ENCODE measurements around the gene KCNMA1. TPM values are rescaled to one million over a fixed set of nuclear protein-coding genes. Genes with fewer than 3 reads are reported as not detected.

KCNMA1 gene
- total and polyA plus RNA-seq, 4 experiments from 2014 or later, result 0.26 TPM; not detected in 3

DNA sequence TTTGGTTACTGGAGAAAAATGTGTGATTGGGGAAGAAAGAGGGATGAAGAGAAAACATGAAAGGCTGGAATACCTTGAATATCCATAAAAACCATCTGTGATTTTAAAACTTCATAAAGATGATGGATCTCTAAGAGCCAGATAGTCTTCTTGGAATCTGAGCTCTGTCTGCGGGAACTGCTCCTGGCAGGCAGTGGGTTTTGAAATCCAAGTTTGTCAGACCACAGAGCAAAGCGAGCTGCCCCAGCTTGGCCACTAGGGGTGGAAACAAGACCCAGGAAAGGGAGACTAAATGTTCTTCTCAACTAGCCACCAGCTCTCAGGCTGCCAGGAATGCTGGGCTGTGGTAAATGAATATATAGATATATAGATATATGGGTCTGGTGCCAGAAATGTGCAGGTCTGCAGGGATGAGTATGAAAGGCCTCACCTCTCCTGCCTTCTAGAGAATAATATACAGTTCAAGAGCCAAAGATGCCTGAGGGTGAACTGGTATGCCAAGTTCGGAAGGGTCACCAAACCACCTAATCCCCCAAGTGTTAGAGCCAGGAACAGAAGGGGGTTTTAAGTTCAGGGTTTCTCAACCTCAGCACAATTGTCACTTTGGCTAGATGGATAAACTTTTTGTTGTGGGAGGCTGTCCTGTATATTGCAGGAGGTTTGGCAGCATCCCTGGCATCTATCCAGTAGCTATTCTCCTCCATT, 208.8 kb downstream of the KCNMA1 start:
- no peaks in the 10 kb centered on the region for H3K36me3 ChIP-seq (ENCODE audit: insufficient read depth, low read length)
- Mint-ChIP-seq H3K4me1 (no peaks in the 10 kb centered on the region), H3K9me3 (peaks cover 0 to 5% (median 0%) of the 10 kb centered on the region in 8 donors), H3K36me3 (no peaks in the 10 kb centered on the region), H3K27ac (no peak overlapping the region), H3K4me3 (no peak overlapping the region), H3K27me3 (peaks cover 0 to 7% of the 10 kb centered on the region in 2 donors)
- H3K27ac ChIP-seq (ENCODE audit: low read depth, low read length), result no peak overlapping the region
- ChIA-PET CTCF (ENCODE audit: partially characterized antibody) (interaction anchor here (1.4 kb wide), 1 partner anchor 12 kb away, joined by 4 read pairs; no protein-coding TSS in a partner anchor), POLR2A (ENCODE audit: partially characterized antibody) (no interaction called here)
- no peaks in the 10 kb centered on the region for H3K9me3 ChIP-seq (ENCODE audit: control insufficient read depth in 1 of 2, low read length in 2 of 2)
- H3K27me3 ChIP-seq (ENCODE audit: insufficient read depth, low read length), result no peaks in the 10 kb centered on the region
- intact Hi-C loops (cut with micrococcal nuclease), result no loop called here
- DNase-seq, result no peak
- H3K4me3 ChIP-seq (ENCODE audit: low read length in 2 of 2), result no peak overlapping the region
- no peaks in the 10 kb centered on the region for H3K4me1 ChIP-seq (ENCODE audit: insufficient read depth, low read length)

DNA sequence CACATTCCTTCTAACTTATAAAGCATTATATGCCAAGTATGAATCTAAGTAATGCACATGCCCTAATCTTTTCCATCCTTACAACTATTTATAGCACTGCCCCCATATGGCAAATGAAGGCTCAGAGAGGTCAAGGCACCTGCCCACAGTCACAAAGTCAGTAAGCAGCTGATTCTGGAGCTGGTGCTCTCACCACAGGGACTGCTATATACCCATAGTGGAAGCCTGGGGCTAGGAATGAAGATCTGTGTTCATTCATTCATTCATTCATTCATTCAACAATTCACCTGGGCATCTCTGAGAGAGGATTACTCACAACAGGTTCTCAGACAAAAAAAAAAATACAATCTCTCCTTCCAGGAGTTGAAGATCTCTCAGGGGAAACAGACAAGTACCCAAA, 213.4 kb downstream of the KCNMA1 start:
- Mint-ChIP-seq H3K9me3 (no peaks in the 10 kb centered on the region), H3K4me3 (no peak overlapping the region), H3K36me3 (no peaks in the 10 kb centered on the region), H3K27me3 (peaks cover 0 to 4% of the 10 kb centered on the region in 2 donors), H3K27ac (no peak overlapping the region), H3K4me1 (no peaks in the 10 kb centered on the region)
- ChIA-PET CTCF (ENCODE audit: partially characterized antibody) (no interaction called here), POLR2A (ENCODE audit: partially characterized antibody) (no interaction called here)
- Histone ChIP-seq H3K27me3 (ENCODE audit: insufficient read depth, low read length) (no peaks in the 10 kb centered on the region), H3K36me3 (ENCODE audit: insufficient read depth, low read length) (no peaks in the 10 kb centered on the region), H3K4me3 (ENCODE audit: low read length in 2 of 2) (no peak overlapping the region), H3K27ac (ENCODE audit: low read depth, low read length) (no peak overlapping the region), H3K4me1 (ENCODE audit: insufficient read depth, low read length) (no peaks in the 10 kb centered on the region), H3K9me3 (ENCODE audit: control insufficient read depth in 1 of 2, low read length in 2 of 2) (no peaks in the 10 kb centered on the region)
- DNase-seq, result no peak
- intact Hi-C loops (cut with micrococcal nuclease), result no loop called here

DNA sequence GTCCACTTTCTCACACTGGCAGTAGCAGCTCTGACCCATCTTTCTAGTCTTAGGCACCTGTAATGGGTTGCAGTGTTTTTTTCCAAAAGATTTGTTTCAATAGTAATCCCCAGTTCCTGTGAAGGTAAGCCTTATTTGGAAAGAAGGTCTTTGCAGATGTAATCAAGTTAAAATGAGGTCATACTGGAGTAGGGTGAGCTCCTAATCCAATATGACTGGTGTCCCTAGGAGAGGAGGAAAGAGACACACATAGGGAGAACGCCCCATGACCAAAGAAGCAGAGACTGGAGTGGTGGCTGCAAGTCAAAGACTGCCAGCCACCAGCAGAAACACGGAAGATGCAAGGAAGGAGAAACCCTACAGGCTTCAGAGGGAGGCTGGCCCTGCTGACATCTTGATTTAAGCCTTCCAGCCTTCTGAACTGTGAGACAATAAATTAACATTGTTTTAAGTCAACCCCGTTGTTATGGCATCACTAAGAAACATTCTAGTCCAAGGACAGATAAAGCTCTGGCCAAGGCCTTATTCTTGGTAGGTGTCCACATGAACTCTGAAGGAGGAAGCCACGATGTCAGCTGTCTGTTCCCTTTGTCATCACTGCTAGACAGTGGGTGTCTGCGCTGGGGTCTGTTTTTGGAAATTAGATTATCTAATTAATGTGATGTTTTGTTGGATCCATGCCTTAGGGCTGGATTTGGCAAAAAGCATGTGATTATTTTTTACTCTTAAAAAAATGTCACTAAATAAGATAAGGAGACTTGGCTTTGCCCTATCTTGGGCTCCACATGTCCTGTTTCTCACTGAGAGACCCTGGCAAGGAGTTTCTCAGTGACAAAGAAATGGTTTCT, 214.9 kb downstream of the KCNMA1 start:
- no peaks in the 10 kb centered on the region for H3K27me3 Mint-ChIP-seq
- Histone ChIP-seq H3K9me3 (ENCODE audit: control insufficient read depth in 1 of 2, low read length in 2 of 2) (no peaks in the 10 kb centered on the region), H3K27ac (ENCODE audit: low read depth, low read length) (no peak overlapping the region), H3K4me3 (ENCODE audit: low read length in 2 of 2) (no peak overlapping the region), H3K4me1 (ENCODE audit: insufficient read depth, low read length) (no peaks in the 10 kb centered on the region), H3K27me3 (ENCODE audit: insufficient read depth, low read length) (no peaks in the 10 kb centered on the region), H3K36me3 (ENCODE audit: insufficient read depth, low read length) (no peaks in the 10 kb centered on the region)
- intact Hi-C loops (cut with micrococcal nuclease), result no loop called here
- H3K9me3 Mint-ChIP-seq, result no peaks in the 10 kb centered on the region
- POLR2A ChIA-PET (ENCODE audit: partially characterized antibody), result no interaction called here
- no peaks in the 10 kb centered on the region for H3K4me1 Mint-ChIP-seq
- no peak overlapping the region for H3K4me3 Mint-ChIP-seq
- no peak for DNase-seq
- no peak overlapping the region for H3K27ac Mint-ChIP-seq
- no peaks in the 10 kb centered on the region for H3K36me3 Mint-ChIP-seq
- CTCF ChIA-PET (ENCODE audit: partially characterized antibody), result no interaction called here

DNA sequence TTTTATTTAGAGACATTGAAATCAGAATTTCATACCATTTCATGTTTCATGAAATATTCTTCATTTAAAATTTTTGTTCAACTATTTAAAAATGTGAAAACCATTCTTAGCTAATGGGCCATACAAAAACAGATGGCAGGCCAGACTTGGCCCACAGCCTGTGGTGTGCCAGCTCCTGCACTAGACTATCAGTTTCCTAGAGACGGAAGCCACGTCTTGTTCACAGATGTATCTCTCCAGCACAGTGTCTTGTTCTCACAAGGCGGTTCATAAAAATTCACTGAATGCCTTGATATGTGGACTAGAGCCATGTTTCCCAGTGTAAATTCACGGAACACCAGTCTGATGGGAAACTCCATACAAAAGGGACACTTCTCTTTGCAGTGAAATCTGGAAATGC, 216.0 kb downstream of the KCNMA1 start:
- Mint-ChIP-seq H3K9me3 (no peaks in the 10 kb centered on the region), H3K27ac (no peak overlapping the region), H3K36me3 (no peaks in the 10 kb centered on the region), H3K4me1 (no peaks in the 10 kb centered on the region), H3K4me3 (no peak overlapping the region), H3K27me3 (no peaks in the 10 kb centered on the region)
- no peak overlapping the region for H3K27ac ChIP-seq (ENCODE audit: low read depth, low read length)
- ChIA-PET POLR2A (ENCODE audit: partially characterized antibody) (no interaction called here), CTCF (ENCODE audit: partially characterized antibody) (no interaction called here)
- H3K4me1 ChIP-seq (ENCODE audit: insufficient read depth, low read length), result no peaks in the 10 kb centered on the region
- H3K4me3 ChIP-seq (ENCODE audit: low read length in 2 of 2), result no peak overlapping the region
- no peaks in the 10 kb centered on the region for H3K36me3 ChIP-seq (ENCODE audit: insufficient read depth, low read length)
- no peaks in the 10 kb centered on the region for H3K27me3 ChIP-seq (ENCODE audit: insufficient read depth, low read length)
- DNase-seq, result no peak
- H3K9me3 ChIP-seq (ENCODE audit: control insufficient read depth in 1 of 2, low read length in 2 of 2), result no peaks in the 10 kb centered on the region
- intact Hi-C loops (cut with micrococcal nuclease), result no loop called here

DNA sequence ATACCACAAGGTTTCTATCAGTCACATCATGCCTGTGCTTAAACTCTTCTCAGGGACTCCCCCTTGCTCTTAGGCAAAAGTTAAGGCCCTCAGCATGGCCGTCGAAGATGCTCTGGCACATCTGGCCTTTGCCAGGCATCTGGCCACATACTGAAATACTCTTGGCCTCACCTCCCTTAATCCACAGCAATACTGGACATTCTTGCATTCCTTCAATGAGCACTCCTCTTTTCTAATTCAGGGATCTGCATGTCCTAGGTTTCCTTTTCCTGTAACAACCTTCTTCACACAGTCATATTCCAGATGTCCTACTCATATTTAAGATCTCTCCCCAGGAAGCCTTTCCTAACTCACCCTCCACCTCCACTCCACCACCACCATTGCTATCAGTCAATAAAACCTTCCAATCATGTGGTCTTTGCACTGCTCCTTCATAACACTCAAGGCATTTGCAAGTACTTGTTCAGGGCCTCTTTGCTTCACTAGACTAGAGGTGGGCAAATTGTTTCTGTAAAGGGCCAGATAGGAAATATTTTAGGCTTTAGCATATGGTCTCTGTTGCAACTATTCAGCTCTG, 216.6 kb downstream of the KCNMA1 start:
- no peaks in the 10 kb centered on the region for H3K9me3 ChIP-seq (ENCODE audit: control insufficient read depth in 1 of 2, low read length in 2 of 2)
- no peaks in the 10 kb centered on the region for H3K9me3 Mint-ChIP-seq
- no peaks in the 10 kb centered on the region for H3K36me3 Mint-ChIP-seq
- H3K36me3 ChIP-seq (ENCODE audit: insufficient read depth, low read length), result no peaks in the 10 kb centered on the region
- no peaks in the 10 kb centered on the region for H3K4me1 ChIP-seq (ENCODE audit: insufficient read depth, low read length)
- H3K27ac ChIP-seq (ENCODE audit: low read depth, low read length), result no peak overlapping the region
- H3K4me3 Mint-ChIP-seq, result no peak overlapping the region
- H3K27me3 Mint-ChIP-seq, result no peaks in the 10 kb centered on the region
- intact Hi-C loops (cut with micrococcal nuclease), result no loop called here
- no peak overlapping the region for H3K27ac Mint-ChIP-seq
- no peaks in the 10 kb centered on the region for H3K4me1 Mint-ChIP-seq
- H3K4me3 ChIP-seq (ENCODE audit: low read length in 2 of 2), result no peak overlapping the region
- ChIA-PET POLR2A (ENCODE audit: partially characterized antibody) (no interaction called here), CTCF (ENCODE audit: partially characterized antibody) (no interaction called here)
- DNase-seq, result no peak
- H3K27me3 ChIP-seq (ENCODE audit: insufficient read depth, low read length), result no peaks in the 10 kb centered on the region

DNA sequence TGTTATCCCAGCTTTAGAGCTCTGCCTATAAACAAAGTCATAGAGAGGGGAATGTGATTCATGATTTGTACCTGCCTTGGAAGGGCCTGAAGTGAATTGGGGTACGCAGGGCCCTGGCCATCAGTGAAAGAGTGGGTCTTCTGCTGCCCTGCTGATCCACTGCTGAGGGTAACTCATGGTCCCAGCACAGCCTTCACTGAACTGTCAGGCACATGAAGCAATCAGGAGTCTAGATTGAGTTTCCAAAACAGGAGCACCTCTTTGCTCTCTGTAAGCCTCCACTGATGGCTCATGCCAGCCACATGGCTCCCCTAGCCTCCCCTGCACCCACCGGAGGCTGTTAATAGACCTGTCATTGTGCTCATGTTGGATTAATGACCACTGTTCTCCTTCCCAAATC, 217.6 kb downstream of the KCNMA1 start:
- CTCF ChIA-PET (ENCODE audit: partially characterized antibody), result no interaction called here

DNA sequence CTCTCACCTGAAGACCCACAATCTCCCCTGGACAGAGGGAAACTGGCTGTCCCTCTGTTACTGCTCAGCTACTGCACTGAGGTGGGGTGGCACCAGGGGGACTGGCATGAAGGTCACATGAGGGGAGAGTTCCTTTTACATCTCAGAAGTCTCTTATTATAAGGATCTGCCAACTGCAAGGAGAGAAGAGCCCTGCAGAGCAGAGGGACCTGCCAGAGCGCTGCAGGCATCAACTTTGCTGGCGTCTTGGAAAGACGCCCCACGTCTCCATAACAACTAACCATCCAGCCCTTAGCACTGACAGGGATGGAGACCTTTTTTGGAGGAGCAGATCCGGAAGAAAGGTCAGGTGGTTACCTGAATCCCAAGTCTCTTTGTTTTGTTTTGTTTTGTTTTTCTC, 218.6 kb downstream of the KCNMA1 start:
- Mint-ChIP-seq H3K4me1 (no peaks in the 10 kb centered on the region), H3K4me3 (no peak overlapping the region), H3K36me3 (no peaks in the 10 kb centered on the region), H3K27me3 (no peaks in the 10 kb centered on the region), H3K27ac (no peak overlapping the region), H3K9me3 (peaks cover 0 to 2% (median 0%) of the 10 kb centered on the region in 8 donors)
- H3K4me1 ChIP-seq (ENCODE audit: insufficient read depth, low read length), result no peaks in the 10 kb centered on the region
- ChIA-PET POLR2A (ENCODE audit: partially characterized antibody) (no interaction called here), CTCF (ENCODE audit: partially characterized antibody) (no interaction called here)
- intact Hi-C loops (cut with micrococcal nuclease), result no loop called here
- H3K4me3 ChIP-seq (ENCODE audit: low read length in 2 of 2), result no peak overlapping the region
- H3K27ac ChIP-seq (ENCODE audit: low read depth, low read length), result no peak overlapping the region
- H3K9me3 ChIP-seq (ENCODE audit: control insufficient read depth in 1 of 2, low read length in 2 of 2), result no peaks in the 10 kb centered on the region
- H3K27me3 ChIP-seq (ENCODE audit: insufficient read depth, low read length), result no peaks in the 10 kb centered on the region
- no peak for DNase-seq
- H3K36me3 ChIP-seq (ENCODE audit: insufficient read depth, low read length), result no peaks in the 10 kb centered on the region

More for the DNA sequence above, 217.6 kb downstream of the KCNMA1 start:
- POLR2A ChIA-PET (ENCODE audit: partially characterized antibody), result no interaction called here
- H3K27me3 Mint-ChIP-seq, result no peaks in the 10 kb centered on the region
- Histone ChIP-seq H3K36me3 (ENCODE audit: insufficient read depth, low read length) (no peaks in the 10 kb centered on the region), H3K27ac (ENCODE audit: low read depth, low read length) (no peak overlapping the region), H3K9me3 (ENCODE audit: control insufficient read depth in 1 of 2, low read length in 2 of 2) (no peaks in the 10 kb centered on the region), H3K27me3 (ENCODE audit: insufficient read depth, low read length) (no peaks in the 10 kb centered on the region), H3K4me1 (ENCODE audit: insufficient read depth, low read length) (no peaks in the 10 kb centered on the region), H3K4me3 (ENCODE audit: low read length in 2 of 2) (no peak overlapping the region)
- H3K9me3 Mint-ChIP-seq, result no peaks in the 10 kb centered on the region
- H3K36me3 Mint-ChIP-seq, result no peaks in the 10 kb centered on the region
- no peak for DNase-seq
- H3K27ac Mint-ChIP-seq, result no peak overlapping the region
- no peak overlapping the region for H3K4me3 Mint-ChIP-seq
- H3K4me1 Mint-ChIP-seq, result no peaks in the 10 kb centered on the region
- intact Hi-C loops (cut with micrococcal nuclease), result no loop called here

Measured in CD4-positive, alpha-beta memory T cell (primary cell).